ENCODE data around the gene RBM10.

DNA sequence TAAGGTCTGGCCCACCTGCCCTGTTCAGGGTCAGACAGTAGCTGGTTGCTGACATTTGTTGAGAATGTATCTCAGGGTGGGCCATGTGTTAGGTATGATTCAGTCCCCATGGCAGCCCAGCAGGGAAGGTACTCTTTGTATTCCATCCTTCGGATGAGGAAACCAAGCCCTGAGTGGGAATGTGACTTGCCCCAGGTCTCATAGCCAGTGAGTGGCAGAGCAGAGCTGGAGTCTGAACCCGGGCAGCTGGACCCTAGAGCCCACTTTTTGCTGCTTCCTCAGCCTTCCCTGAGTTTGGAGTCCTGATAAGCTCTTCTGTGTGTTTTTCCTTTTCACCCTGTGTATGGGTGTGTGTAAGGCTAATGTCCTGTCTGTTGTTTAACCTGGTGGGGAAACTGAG lies 27.0 kb downstream of the RBM10 start:
- TF ChIP-seq, protein P1, sequence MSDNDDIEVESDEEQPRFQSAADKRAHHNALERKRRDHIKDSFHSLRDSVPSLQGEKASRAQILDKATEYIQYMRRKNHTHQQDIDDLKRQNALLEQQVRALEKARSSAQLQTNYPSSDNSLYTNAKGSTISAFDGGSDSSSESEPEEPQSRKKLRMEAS (IDR thresholded peaks at IDR 0.05; ENCODE audit: insufficient read depth, insufficient read length) = no peak
- TF ChIP-seq, protein P2, sequence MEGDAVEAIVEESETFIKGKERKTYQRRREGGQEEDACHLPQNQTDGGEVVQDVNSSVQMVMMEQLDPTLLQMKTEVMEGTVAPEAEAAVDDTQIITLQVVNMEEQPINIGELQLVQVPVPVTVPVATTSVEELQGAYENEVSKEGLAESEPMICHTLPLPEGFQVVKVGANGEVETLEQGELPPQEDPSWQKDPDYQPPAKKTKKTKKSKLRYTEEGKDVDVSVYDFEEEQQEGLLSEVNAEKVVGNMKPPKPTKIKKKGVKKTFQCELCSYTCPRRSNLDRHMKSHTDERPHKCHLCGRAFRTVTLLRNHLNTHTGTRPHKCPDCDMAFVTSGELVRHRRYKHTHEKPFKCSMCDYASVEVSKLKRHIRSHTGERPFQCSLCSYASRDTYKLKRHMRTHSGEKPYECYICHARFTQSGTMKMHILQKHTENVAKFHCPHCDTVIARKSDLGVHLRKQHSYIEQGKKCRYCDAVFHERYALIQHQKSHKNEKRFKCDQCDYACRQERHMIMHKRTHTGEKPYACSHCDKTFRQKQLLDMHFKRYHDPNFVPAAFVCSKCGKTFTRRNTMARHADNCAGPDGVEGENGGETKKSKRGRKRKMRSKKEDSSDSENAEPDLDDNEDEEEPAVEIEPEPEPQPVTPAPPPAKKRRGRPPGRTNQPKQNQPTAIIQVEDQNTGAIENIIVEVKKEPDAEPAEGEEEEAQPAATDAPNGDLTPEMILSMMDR (IDR thresholded peaks at IDR 0.05; ENCODE audit: extremely low read depth in 1 of 2, insufficient read depth in 1 of 2, low read depth in 1 of 2, low read length in 2 of 2) = no peak
- TF ChIP-seq POLR2A (IDR thresholded peaks at IDR 0.05; ENCODE audit: low read depth, low read length) = no peak
- TF ChIP-seq FOS (IDR thresholded peaks at IDR 0.05; ENCODE audit: borderline replicate concordance, insufficient read depth, low read length) = no peak

All from endothelial cell of umbilical vein (primary cell).